ENCODE data around the gene COPS6.

The COPS6 gene

GRCh38 chr7:100080907-100081534 is 7.7 kb upstream of the COPS6 start:
- DNase-seq: no peak

- DNase-seq: peak; percentile 93
These were observed 7.2 kb upstream of the COPS6 start, which contains the start of gene ZNF3 for GRCh38 chr7:100081535-100082102. TSS of gene ZNF3 (minus strand) at chr7:100081723. CDS start at chr7:100077357, 4,366 bp downstream.

GRCh38 chr7:100082978-100083377 is 5.8 kb upstream of the COPS6 start:
- no peak for DNase-seq

- no peak for DNase-seq
These were observed 3.3 kb upstream of the COPS6 start for GRCh38 chr7:100085515-100085914.

- DNase-seq: no peak
These were observed 1.6 kb upstream of the COPS6 start for GRCh38 chr7:100087055-100087750.

- DNase-seq: no peak
These were observed 611 bp upstream of the COPS6 start for GRCh38 chr7:100088095-100088620.

- DNase-seq: no peak
These were observed 858 bp downstream of the COPS6 start for GRCh38 chr7:100089458-100090196.

- DNase-seq: no peak
These were observed 2.0 kb downstream of the COPS6 start for GRCh38 chr7:100090527-100091410.

- no peak for DNase-seq
These were observed 2.8 kb downstream of the COPS6 start for GRCh38 chr7:100091411-100092181.

- no peak for DNase-seq
These were observed 4.3 kb downstream of the COPS6 start for GRCh38 chr7:100093054-100093453.

GRCh38 chr7:100093498-100093897 is 4.7 kb downstream of the COPS6 start:
- DNase-seq: no peak

GRCh38 chr7:100093925-100094486 is 5.2 kb downstream of the COPS6 start:
- DNase-seq: no peak

GRCh38 chr7:100095289-100095688 is 6.5 kb downstream of the COPS6 start:
- DNase-seq: no peak

GRCh38 chr7:100095704-100096103 is 6.9 kb downstream of the COPS6 start:
- DNase-seq: no peak

- DNase-seq: no peak
These were observed 10.1 kb downstream of the COPS6 start for GRCh38 chr7:100098913-100099312.

- no peak for DNase-seq
These were observed 10.7 kb downstream of the COPS6 start for GRCh38 chr7:100099452-100099851.

GRCh38 chr7:100100420-100101015 is 11.7 kb downstream of the COPS6 start:
- DNase-seq: peak; percentile 85

GRCh38 chr7:100101016-100101862 is 12.5 kb downstream of the COPS6 start, which contains the start of the genes AP4M1 and MCM7:
TSS of gene AP4M1 (plus strand) at chr7:100101643. CDS start at chr7:100101715, 72 bp downstream.
TSS of gene MCM7 (minus strand) at chr7:100101397. CDS start at chr7:100101294, 103 bp downstream.
- DNase-seq: peak; percentile 97

Data from NCI-H446 treated with DMSO at 0.1 percent for 48 hours (cell line).